ENCODE measurements around the gene KIF26A.
A peak's percentile ranks its signal among the peaks of the same experiment; 100 is the strongest.

Gene KIF26A

GRCh38 chr14:104138098-104138717 lies at the start of gene KIF26A:
Gene KIF26A (plus strand): TSS chr14:104138587. CDS start chr14:104138723, 136 bp downstream.
- DNase-seq: peak; percentile 82

- no peak for DNase-seq
Observed at GRCh38 chr14:104090071-104090748, 48.2 kb upstream of the KIF26A start.

GRCh38 chr14:104091061-104091926 lies 47.1 kb upstream of the KIF26A start:
- no peak for DNase-seq

- DNase-seq: no peak
Observed at GRCh38 chr14:104091927-104092771, 46.2 kb upstream of the KIF26A start.

- DNase-seq: no peak
Observed at GRCh38 chr14:104092931-104093365, 45.4 kb upstream of the KIF26A start.

- DNase-seq: no peak
Observed at GRCh38 chr14:104093366-104094055, 44.9 kb upstream of the KIF26A start.

- DNase-seq: no peak
Observed at GRCh38 chr14:104094056-104094708, 44.2 kb upstream of the KIF26A start.

GRCh38 chr14:104094709-104095425 lies 43.5 kb upstream of the KIF26A start:
- peak; percentile 36 for DNase-seq

- no peak for DNase-seq
Observed at GRCh38 chr14:104095426-104096310, 42.7 kb upstream of the KIF26A start.

- DNase-seq: no peak
Observed at GRCh38 chr14:104096318-104096717, 42.1 kb upstream of the KIF26A start.

- DNase-seq: peak; percentile 29
Observed at GRCh38 chr14:104096751-104097700, 41.4 kb upstream of the KIF26A start.

GRCh38 chr14:104098272-104099095 lies 39.9 kb upstream of the KIF26A start:
- DNase-seq: no peak

- DNase-seq: no peak
Observed at GRCh38 chr14:104099096-104100041, 39.0 kb upstream of the KIF26A start.

- DNase-seq: no peak
Observed at GRCh38 chr14:104100171-104101085, 38.0 kb upstream of the KIF26A start.

GRCh38 chr14:104101086-104101621 lies 37.2 kb upstream of the KIF26A start:
- no peak for DNase-seq

Data from NCI-H2171 treated with DMSO at 0.1 percent for 48 hours (cell line).